Testis (tissue), 2 donors: Measurements from ENCODE around the gene FERMT1.

Experiments
- POLR2A ChIP-seq: fragments of 450-650 bp; IDR thresholded peaks from one replicate; pipeline ENCODE4 v1.6.1; 2017; ENCODE audit warnings: antibody characterized with exemption, mild to moderate bottlenecking, moderate library complexity
- TF ChIP-seq, protein P1 (sequence below), 3 experiments: fragments of 450-650 bp in 2 of 3; fragments of 200-600 bp in 1 of 3; sonication (generic) in 1 of 3; IDR thresholded peaks; one replicate each; pipeline ENCODE4 v1.5.1; 2016 to 2019; ENCODE audit warnings: antibody characterized with exemption in 3 of 3, mild to moderate bottlenecking in 2 of 3, moderate library complexity in 1 of 3

DNA sequence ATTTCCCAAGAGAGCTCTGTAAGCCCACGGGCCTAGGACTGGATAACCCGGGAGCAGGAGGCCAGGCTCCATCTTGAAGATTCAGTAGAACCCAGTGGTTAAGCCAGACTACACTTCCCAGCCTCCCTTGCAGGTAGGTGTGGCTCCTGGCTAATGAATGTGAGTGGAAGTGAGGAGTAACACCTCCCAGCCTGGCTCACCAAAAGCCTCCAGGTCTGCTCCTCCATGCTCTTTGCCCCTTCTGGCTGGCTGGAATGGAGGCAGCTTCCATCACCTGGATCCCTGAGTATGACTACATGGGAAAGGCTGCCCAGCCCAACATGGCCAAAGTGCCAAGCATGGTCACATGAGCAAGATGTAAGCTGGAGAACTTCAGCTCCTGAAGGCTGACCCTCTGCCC lies 78.7 kb downstream of the FERMT1 start:
- no peak for TF ChIP-seq POLR2A
- TF ChIP-seq, protein P1, sequence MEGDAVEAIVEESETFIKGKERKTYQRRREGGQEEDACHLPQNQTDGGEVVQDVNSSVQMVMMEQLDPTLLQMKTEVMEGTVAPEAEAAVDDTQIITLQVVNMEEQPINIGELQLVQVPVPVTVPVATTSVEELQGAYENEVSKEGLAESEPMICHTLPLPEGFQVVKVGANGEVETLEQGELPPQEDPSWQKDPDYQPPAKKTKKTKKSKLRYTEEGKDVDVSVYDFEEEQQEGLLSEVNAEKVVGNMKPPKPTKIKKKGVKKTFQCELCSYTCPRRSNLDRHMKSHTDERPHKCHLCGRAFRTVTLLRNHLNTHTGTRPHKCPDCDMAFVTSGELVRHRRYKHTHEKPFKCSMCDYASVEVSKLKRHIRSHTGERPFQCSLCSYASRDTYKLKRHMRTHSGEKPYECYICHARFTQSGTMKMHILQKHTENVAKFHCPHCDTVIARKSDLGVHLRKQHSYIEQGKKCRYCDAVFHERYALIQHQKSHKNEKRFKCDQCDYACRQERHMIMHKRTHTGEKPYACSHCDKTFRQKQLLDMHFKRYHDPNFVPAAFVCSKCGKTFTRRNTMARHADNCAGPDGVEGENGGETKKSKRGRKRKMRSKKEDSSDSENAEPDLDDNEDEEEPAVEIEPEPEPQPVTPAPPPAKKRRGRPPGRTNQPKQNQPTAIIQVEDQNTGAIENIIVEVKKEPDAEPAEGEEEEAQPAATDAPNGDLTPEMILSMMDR (IDR thresholded peaks at IDR 0.05), result no peak
